22Rv1 (cell line): Measurements from ENCODE around the gene HSPA12A.

Experiments used
- ZFX ChIP-seq: fragments of 450-650 bp; IDR thresholded peaks from 2 replicates; pipeline ENCODE4 v1.6.1; 2017; ENCODE audit warnings: antibody characterized with exemption, borderline replicate concordance
- TF ChIP-seq, protein P1 (sequence below): fragments of 450-650 bp; IDR thresholded peaks from 2 replicates; pipeline ENCODE4 v1.5.1; 2017; ENCODE audit warnings: mild to moderate bottlenecking

DNA sequence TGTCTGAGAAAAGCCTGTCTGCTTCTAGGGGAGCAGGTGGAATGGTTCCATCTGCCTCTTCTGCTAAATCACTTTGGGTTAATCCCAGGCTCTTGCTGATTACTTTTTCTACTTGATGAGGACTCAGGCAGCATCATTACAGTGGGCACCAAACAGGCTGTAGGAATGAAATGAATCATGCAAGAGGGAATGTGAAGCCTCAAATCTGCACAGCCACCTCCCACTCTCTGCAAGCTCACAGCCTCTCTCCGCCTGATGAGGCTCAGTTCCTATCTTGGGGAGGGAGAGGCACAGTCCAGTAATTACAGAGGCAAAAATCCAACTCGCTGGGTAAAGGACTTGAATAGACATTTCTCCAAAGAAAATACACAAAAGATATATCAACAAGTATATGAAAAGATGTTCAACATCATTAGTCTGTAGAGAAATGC, 34.0 kb downstream of the HSPA12A start:
- TF ChIP-seq, protein P1, sequence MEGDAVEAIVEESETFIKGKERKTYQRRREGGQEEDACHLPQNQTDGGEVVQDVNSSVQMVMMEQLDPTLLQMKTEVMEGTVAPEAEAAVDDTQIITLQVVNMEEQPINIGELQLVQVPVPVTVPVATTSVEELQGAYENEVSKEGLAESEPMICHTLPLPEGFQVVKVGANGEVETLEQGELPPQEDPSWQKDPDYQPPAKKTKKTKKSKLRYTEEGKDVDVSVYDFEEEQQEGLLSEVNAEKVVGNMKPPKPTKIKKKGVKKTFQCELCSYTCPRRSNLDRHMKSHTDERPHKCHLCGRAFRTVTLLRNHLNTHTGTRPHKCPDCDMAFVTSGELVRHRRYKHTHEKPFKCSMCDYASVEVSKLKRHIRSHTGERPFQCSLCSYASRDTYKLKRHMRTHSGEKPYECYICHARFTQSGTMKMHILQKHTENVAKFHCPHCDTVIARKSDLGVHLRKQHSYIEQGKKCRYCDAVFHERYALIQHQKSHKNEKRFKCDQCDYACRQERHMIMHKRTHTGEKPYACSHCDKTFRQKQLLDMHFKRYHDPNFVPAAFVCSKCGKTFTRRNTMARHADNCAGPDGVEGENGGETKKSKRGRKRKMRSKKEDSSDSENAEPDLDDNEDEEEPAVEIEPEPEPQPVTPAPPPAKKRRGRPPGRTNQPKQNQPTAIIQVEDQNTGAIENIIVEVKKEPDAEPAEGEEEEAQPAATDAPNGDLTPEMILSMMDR, result no peak
- TF ChIP-seq ZFX, result no peak
